Measurements from ENCODE around the gene TMED1. TPM values are rescaled to one million over a fixed set of nuclear protein-coding genes. Genes with fewer than 3 reads are reported as not detected.

Gene TMED1
- total and polyA plus RNA-seq, 9 of the 15 experiments (the other 6 are each of a cell fraction or from before 2014, with no cell fraction given): 0.86 to 30.2 (median 23.5) TPM

GRCh38 chr19:10839114-10840050 lies 3.4 kb upstream of the TMED1 start (continued):
- peak; percentile 76 for TF ChIP-seq NCOR1 (IDR thresholded peaks at IDR 0.05)
- no peak for TF ChIP-seq ID3 (CRISPR knock-in tag; IDR thresholded peaks at IDR 0.05)
- peak; percentile 59; the same call in 1 of the 2 replicates for TF ChIP-seq ID3 (tag; IDR thresholded peaks at IDR 0.05)
- TF ChIP-seq, protein P1, sequence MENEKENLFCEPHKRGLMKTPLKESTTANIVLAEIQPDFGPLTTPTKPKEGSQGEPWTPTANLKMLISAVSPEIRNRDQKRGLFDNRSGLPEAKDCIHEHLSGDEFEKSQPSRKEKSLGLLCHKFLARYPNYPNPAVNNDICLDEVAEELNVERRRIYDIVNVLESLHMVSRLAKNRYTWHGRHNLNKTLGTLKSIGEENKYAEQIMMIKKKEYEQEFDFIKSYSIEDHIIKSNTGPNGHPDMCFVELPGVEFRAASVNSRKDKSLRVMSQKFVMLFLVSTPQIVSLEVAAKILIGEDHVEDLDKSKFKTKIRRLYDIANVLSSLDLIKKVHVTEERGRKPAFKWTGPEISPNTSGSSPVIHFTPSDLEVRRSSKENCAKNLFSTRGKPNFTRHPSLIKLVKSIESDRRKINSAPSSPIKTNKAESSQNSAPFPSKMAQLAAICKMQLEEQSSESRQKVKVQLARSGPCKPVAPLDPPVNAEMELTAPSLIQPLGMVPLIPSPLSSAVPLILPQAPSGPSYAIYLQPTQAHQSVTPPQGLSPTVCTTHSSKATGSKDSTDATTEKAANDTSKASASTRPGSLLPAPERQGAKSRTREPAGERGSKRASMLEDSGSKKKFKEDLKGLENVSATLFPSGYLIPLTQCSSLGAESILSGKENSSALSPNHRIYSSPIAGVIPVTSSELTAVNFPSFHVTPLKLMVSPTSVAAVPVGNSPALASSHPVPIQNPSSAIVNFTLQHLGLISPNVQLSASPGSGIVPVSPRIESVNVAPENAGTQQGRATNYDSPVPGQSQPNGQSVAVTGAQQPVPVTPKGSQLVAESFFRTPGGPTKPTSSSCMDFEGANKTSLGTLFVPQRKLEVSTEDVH (IDR thresholded peaks at IDR 0.05; ENCODE audit: low read depth, partially characterized antibody): no peak
- no peak for TF ChIP-seq KLF6 (CRISPR knock-in tag; IDR thresholded peaks at IDR 0.05; ENCODE audit: borderline replicate concordance)
- TF ChIP-seq SMARCE1 (IDR thresholded peaks at IDR 0.05): peak; percentile 42; the same call in 1 of the 2 replicates
- TF ChIP-seq EP300 (IDR thresholded peaks at IDR 0.05; ENCODE audit: low read length): peak; percentile 59
- TF ChIP-seq, protein P2, sequence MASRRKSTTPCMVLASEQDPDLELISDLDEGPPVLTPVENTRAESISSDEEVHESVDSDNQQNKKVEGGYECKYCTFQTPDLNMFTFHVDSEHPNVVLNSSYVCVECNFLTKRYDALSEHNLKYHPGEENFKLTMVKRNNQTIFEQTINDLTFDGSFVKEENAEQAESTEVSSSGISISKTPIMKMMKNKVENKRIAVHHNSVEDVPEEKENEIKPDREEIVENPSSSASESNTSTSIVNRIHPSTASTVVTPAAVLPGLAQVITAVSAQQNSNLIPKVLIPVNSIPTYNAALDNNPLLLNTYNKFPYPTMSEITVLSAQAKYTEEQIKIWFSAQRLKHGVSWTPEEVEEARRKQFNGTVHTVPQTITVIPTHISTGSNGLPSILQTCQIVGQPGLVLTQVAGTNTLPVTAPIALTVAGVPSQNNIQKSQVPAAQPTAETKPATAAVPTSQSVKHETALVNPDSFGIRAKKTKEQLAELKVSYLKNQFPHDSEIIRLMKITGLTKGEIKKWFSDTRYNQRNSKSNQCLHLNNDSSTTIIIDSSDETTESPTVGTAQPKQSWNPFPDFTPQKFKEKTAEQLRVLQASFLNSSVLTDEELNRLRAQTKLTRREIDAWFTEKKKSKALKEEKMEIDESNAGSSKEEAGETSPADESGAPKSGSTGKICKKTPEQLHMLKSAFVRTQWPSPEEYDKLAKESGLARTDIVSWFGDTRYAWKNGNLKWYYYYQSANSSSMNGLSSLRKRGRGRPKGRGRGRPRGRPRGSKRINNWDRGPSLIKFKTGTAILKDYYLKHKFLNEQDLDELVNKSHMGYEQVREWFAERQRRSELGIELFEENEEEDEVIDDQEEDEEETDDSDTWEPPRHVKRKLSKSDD (conservative IDR thresholded peaks at IDR 0.05; ENCODE audit: low read length): no peak
- TF ChIP-seq HDAC2 (IDR thresholded peaks at IDR 0.05): peak; percentile 58; the same call in 1 of the 2 replicates
- TF ChIP-seq BCOR (IDR thresholded peaks at IDR 0.05): peak; percentile 89
- TF ChIP-seq, protein P3, sequence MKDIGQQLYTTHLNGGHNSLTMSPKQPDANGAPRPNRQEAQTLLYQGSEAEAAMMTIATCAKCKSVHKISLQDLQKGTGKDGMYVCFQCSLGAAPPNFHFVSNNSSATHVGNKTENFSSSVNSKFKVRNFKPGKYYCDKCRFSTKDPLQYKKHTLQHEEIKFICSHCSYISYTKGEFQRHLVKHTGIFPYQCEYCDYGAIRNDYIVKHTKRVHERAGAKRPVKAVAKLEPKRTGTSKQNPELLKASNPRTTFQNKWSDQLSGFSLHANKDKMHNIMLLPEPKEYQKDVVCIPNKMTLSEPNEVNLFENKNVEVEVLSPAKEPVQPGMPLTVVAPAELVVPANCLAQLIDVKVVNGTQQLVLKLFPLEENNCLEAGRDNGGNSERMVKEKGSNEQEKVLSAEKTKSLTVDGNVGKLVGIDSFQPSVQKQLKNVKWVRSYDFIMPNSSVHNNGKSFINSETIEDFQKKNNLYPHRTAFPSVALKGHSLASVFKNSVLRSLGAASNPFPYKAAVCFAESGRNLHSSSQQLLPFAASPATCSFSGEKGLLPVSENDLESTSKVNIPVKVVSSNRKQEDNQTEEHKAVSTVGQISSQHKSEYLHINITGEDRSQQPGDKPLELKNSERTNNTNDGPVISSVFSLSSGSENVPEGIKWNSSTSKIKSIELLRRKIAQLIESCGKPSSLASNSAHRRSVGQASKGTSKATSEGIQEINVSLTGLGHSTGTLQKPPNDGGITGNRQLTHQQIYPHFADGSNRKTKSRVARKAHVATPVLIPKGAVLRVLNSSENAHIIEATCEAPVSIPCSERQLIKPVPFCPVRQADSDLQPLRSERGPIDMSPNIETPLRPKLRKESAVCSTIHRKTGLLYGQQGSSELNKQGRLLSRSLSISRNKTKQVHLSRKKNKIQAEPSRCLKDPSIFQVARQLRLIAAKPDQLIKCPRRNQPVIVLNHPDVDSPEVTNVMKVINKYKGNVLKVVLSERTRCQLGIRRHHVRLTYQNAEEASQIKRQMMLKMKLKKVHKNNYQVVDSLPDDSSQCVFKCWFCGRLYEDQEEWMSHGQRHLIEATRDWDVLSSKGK (CRISPR knock-in tag; IDR thresholded peaks at IDR 0.05): no peak
- TF ChIP-seq SMAD4 (CRISPR knock-in tag; conservative IDR thresholded peaks at IDR 0.05): peak; percentile 55; the same call in 1 of the 2 replicates
- TF ChIP-seq, protein P4, sequence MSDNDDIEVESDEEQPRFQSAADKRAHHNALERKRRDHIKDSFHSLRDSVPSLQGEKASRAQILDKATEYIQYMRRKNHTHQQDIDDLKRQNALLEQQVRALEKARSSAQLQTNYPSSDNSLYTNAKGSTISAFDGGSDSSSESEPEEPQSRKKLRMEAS (CRISPR knock-in tag; IDR thresholded peaks at IDR 0.05): peak; percentile 62
- TF ChIP-seq ARID1B (IDR thresholded peaks at IDR 0.05): peak; percentile 89
- 0 out of 2 replicates have a peak, but pooled peaks have one; percentile 25 for TF ChIP-seq FOXJ2 (tag; IDR thresholded peaks at IDR 0.05)
- TF ChIP-seq RBM25 (IDR thresholded peaks at IDR 0.05; ENCODE audit: low read depth, low read length, severe bottlenecking): peak; percentile 70

Measured in K562 (cell line).